Body of pancreas (tissue), 4 donors: Measurements from ENCODE around the gene MAT2A. TPM values are rescaled to one million over a fixed set of nuclear protein-coding genes. Genes with fewer than 3 reads are reported as not detected.

Experiments used
- ATAC-seq: fragments of 150-250 bp; one replicate; pipeline ENCODE4 v1.9.1; 2016
- DNase-seq, 4 donors: peaks; one replicate each; pipeline ENCODE4 v3.0.0-alpha.2; 2019
- H3K27ac ChIP-seq, 4 donors: fragments of 200-600 bp; sonication (generic); 1 replicate in 3 of 4; 2 replicates in 1 of 4; pipeline versions ENCODE4 v1.5.1 to v1.6.1; 2016 to 2019; ENCODE audit warnings: mild to moderate bottlenecking in 1 of 4, mixed read lengths in 1 of 4, moderate library complexity in 1 of 4
- H3K27me3 ChIP-seq, 2 donors: fragments of 200-600 bp; sonication (generic); one replicate each; pipeline ENCODE4 v1.6.0; 2016; ENCODE audit warnings: mild to moderate bottlenecking in 1 of 2
- H3K36me3 ChIP-seq, 2 donors: fragments of 200-600 bp; sonication (generic); replicated peaks in 1 of 2; 2 replicates each; pipeline ENCODE4 v1.5.1; 2016; ENCODE audit warnings: low read depth in 2 of 2; ENCODE audit not compliant: insufficient read depth in 1 of 2
- H3K4me1 ChIP-seq: fragments of 200-600 bp; sonication (generic); one replicate; pipeline ENCODE4 v1.6.0; 2016
- H3K4me3 ChIP-seq, 2 donors: fragments of 200-600 bp; sonication (generic); 1 replicate in 1 of 2; 2 replicates in 1 of 2; pipeline ENCODE4 v1.5.1; 2016 to 2019
- H3K9me3 ChIP-seq, 3 donors: fragments of 200-600 bp; sonication (generic); 1 replicate in 2 of 3; 2 replicates in 1 of 3; pipeline ENCODE4 v1.5.1; 2016
- CTCF ChIP-seq, 7 experiments: fragments of 450-650 bp in 4 of 7; fragments of 200-600 bp in 3 of 7; sonication (generic) in 3 of 7; IDR thresholded peaks; one replicate each; pipeline ENCODE4 v1.5.1; 2016 to 2019; ENCODE audit warnings: antibody characterized with exemption in 7 of 7
- POLR2A ChIP-seq, 3 donors: fragments of 450-650 bp; IDR thresholded peaks; one replicate each; pipeline ENCODE4 v1.6.1; 2016; ENCODE audit warnings: antibody characterized with exemption in 3 of 3, mild to moderate bottlenecking in 2 of 3
- WGBS, 2 donors: methylation state at CpG; one replicate each; pipeline ENCODE4 v1.1.5; 2017; 5-methylcytosine and 5-hydroxymethylcytosine counted together
- intact Hi-C: fragments of 100-400 bp; cut with DNase I; formaldehyde crosslinking; loops from one replicate; pipeline ENCODE4 v1.15.1; 2023
- total RNA-seq, 2 donors: library from RNA; depleted of rRNA; stranded (reverse); fragments of >200 nt; gene quantifications; one replicate each; pipeline ENCODE4 v1.1.0, GENCODE V29; 2016

Gene MAT2A
- total RNA-seq, 2 donors from 2014 or later = 388 to 576 TPM

GRCh38 chr2:85529809-85530208 is 9.2 kb upstream of the MAT2A start:
- TF ChIP-seq POLR2A (IDR thresholded peaks at IDR 0.05) = no peak
- TF ChIP-seq CTCF (IDR thresholded peaks at IDR 0.05) = no peak
- 100% methylated on average over 1 of the region's 1 CpG for WGBS, 2 donors
- H3K27me3 ChIP-seq = no peaks in the 10 kb centered on the region
- no peaks in the 10 kb centered on the region for H3K36me3 ChIP-seq
- no peaks in the 10 kb centered on the region for H3K9me3 ChIP-seq
- ATAC-seq = no peak
- H3K4me1 ChIP-seq = peaks cover 13% of the 10 kb centered on the region
- H3K27ac ChIP-seq = no peak overlapping the region
- no peak overlapping the region for H3K4me3 ChIP-seq
- DNase-seq = no peak
- intact Hi-C loops = no loop called here

GRCh38 chr2:85531589-85531988 is 7.4 kb upstream of the MAT2A start:
- no peak overlapping the region for H3K4me3 ChIP-seq
- H3K4me1 ChIP-seq = peaks cover 28% of the 10 kb centered on the region
- intact Hi-C loops = no loop called here
- H3K27me3 ChIP-seq = no peaks in the 10 kb centered on the region
- ATAC-seq = peak; percentile 36
- H3K27ac ChIP-seq = peak overlapping the region in 1 of 4 donors; percentile 51
- DNase-seq = peak in 1 of 4 donors; percentile 43
- no peaks in the 10 kb centered on the region for H3K36me3 ChIP-seq
- WGBS, 2 donors = 50 to 95% methylated on average over 2 of the region's 2 CpGs
- H3K9me3 ChIP-seq = no peaks in the 10 kb centered on the region
- TF ChIP-seq CTCF (IDR thresholded peaks at IDR 0.05) (no peak), POLR2A (IDR thresholded peaks at IDR 0.05) (no peak)

- no peak for ATAC-seq
- Histone ChIP-seq H3K4me3 (no peak overlapping the region), H3K4me1 (peaks cover 42% of the 10 kb centered on the region), H3K27me3 (no peaks in the 10 kb centered on the region), H3K27ac (no peak overlapping the region), H3K36me3 (no peaks in the 10 kb centered on the region), H3K9me3 (no peaks in the 10 kb centered on the region)
- WGBS, 2 donors = 79 to 92% methylated on average over 3 of the region's 3 CpGs
- no peak for DNase-seq
- no peak for TF ChIP-seq POLR2A (IDR thresholded peaks at IDR 0.05)
- TF ChIP-seq CTCF (IDR thresholded peaks at IDR 0.05) = no peak
- intact Hi-C loops = no loop called here
Observed at GRCh38 chr2:85534099-85534498, 4.9 kb upstream of the MAT2A start.

GRCh38 chr2:85534881-85535280 is 4.1 kb upstream of the MAT2A start:
- Histone ChIP-seq H3K4me3 (no peak overlapping the region), H3K27me3 (no peaks in the 10 kb centered on the region), H3K4me1 (peaks cover 42% of the 10 kb centered on the region), H3K9me3 (no peaks in the 10 kb centered on the region), H3K27ac (peak overlapping the region in 2 of 4 donors; percentile 32 to 99), H3K36me3 (no peaks in the 10 kb centered on the region)
- ATAC-seq (no peak), DNase-seq (no peak)
- 61 to 65% methylated on average over 3 of the region's 3 CpGs for WGBS, 2 donors
- intact Hi-C loops = no loop called here
- TF ChIP-seq CTCF (IDR thresholded peaks at IDR 0.05) = no peak

DNA sequence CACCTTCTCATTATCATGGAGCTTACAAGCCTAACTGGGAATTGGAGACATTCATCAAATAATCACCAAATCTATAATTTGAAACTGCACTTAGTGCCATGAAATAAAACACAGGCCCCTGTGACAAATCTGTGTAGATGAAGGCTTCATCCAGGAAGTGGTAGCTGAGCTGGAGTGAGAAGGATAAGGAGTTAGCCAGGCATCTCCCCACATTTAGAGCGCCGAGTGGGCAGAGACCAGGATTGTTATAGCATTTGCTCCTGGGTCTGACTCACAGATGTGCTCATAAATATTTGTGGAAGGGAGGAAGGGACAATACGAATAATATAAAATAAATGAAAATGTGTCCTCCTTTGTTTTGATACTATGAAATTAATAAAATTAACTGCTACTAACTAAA is 2.5 kb upstream of the MAT2A start:
- Histone ChIP-seq H3K27ac (peak overlapping the region; percentile 16 to 99 (median 98)), H3K36me3 (peaks cover 0 to 2% of the 10 kb centered on the region in 2 donors), H3K4me1 (peaks cover 45% of the 10 kb centered on the region), H3K4me3 (no peak overlapping the region), H3K9me3 (no peaks in the 10 kb centered on the region), H3K27me3 (no peaks in the 10 kb centered on the region)
- WGBS, 2 donors = 63 to 70% methylated on average over 3 of the region's 3 CpGs
- TF ChIP-seq CTCF (IDR thresholded peaks at IDR 0.05) (no peak), POLR2A (IDR thresholded peaks at IDR 0.05) (no peak)
- ATAC-seq = no peak
- intact Hi-C loops = no loop called here
- DNase-seq = no peak
